ENCODE data around the gene MACROD2. TPM values are rescaled to one million over a fixed set of nuclear protein-coding genes. Genes with fewer than 3 reads are reported as not detected.
A peak's percentile ranks its signal among the peaks of the same experiment; 100 is the strongest.
"Not testable (repeated sequence)": the region's sequence is repeated elsewhere in the genome, so short reads cannot be mapped to it uniquely, and the experiment has no call there.

MACROD2 gene
- total RNA-seq, 1 donor from 2014 or later: 1.6 TPM

GRCh38 chr20:15139522-15139921, 1144.2 kb downstream of the MACROD2 start:
- TF ChIP-seq, protein P1, sequence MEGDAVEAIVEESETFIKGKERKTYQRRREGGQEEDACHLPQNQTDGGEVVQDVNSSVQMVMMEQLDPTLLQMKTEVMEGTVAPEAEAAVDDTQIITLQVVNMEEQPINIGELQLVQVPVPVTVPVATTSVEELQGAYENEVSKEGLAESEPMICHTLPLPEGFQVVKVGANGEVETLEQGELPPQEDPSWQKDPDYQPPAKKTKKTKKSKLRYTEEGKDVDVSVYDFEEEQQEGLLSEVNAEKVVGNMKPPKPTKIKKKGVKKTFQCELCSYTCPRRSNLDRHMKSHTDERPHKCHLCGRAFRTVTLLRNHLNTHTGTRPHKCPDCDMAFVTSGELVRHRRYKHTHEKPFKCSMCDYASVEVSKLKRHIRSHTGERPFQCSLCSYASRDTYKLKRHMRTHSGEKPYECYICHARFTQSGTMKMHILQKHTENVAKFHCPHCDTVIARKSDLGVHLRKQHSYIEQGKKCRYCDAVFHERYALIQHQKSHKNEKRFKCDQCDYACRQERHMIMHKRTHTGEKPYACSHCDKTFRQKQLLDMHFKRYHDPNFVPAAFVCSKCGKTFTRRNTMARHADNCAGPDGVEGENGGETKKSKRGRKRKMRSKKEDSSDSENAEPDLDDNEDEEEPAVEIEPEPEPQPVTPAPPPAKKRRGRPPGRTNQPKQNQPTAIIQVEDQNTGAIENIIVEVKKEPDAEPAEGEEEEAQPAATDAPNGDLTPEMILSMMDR (IDR thresholded peaks at IDR 0.05; ENCODE audit: insufficient read depth, low read length, severe bottlenecking): no peak
- no peak overlapping the region for H3K4me3 ChIP-seq (ENCODE audit: low read depth, low read length)
- DNase-seq (ENCODE audit: low read depth): peak; percentile 40
- H3K36me3 ChIP-seq (ENCODE audit: control insufficient read depth, insufficient read depth, low read length): no peaks in the 10 kb centered on the region
- H3K27me3 ChIP-seq (ENCODE audit: control insufficient read depth, insufficient read depth, low read length): no peaks in the 10 kb centered on the region
- peak; percentile 50 for FAIRE-seq

- H3K36me3 ChIP-seq (ENCODE audit: control insufficient read depth, insufficient read depth, low read length): no peaks in the 10 kb centered on the region
- H3K4me3 ChIP-seq (ENCODE audit: low read depth, low read length): no peak overlapping the region
- TF ChIP-seq, protein P1 (IDR thresholded peaks at IDR 0.05; ENCODE audit: insufficient read depth, low read length, severe bottlenecking): no peak
- no peak for FAIRE-seq
- H3K27me3 ChIP-seq (ENCODE audit: control insufficient read depth, insufficient read depth, low read length): no peaks in the 10 kb centered on the region
- DNase-seq (ENCODE audit: low read depth): no peak
Observed at GRCh38 chr20:15140286-15140685, 1145.0 kb downstream of the MACROD2 start.

DNA sequence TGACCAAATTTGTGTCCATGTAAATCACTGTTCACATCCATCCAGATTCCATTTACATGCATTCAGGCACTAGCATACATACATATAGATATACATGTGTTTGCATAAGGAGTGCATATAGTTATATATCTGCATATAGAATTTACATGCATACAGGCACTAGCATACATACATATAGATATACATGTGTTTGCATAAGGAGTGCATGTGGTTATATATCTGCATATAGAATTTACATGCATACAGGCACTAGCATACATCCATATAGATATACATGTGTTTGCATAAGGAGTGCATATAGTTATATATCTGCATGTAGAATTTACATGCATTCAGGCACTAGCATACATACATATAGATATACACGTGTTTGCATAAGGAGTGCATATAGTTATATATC, 1145.6 kb downstream of the MACROD2 start:
- not testable (repeated sequence) for FAIRE-seq; H3K36me3 ChIP-seq (ENCODE audit: control insufficient read depth, insufficient read depth, low read length); H3K4me3 ChIP-seq (ENCODE audit: low read depth, low read length)

GRCh38 chr20:15141861-15142260, 1146.5 kb downstream of the MACROD2 start:
- DNase-seq (ENCODE audit: low read depth): no peak
- TF ChIP-seq, protein P1 (IDR thresholded peaks at IDR 0.05; ENCODE audit: insufficient read depth, low read length, severe bottlenecking): no peak
- FAIRE-seq: no peak
- Histone ChIP-seq H3K4me3 (ENCODE audit: low read depth, low read length) (no peak overlapping the region), H3K36me3 (ENCODE audit: control insufficient read depth, insufficient read depth, low read length) (no peaks in the 10 kb centered on the region), H3K27me3 (ENCODE audit: control insufficient read depth, insufficient read depth, low read length) (no peaks in the 10 kb centered on the region)

More for the DNA sequence above, 1145.6 kb downstream of the MACROD2 start:
- H3K27me3 ChIP-seq (ENCODE audit: control insufficient read depth, insufficient read depth, low read length); DNase-seq (ENCODE audit: low read depth): not testable (repeated sequence)

GRCh38 chr20:15143478-15143877, 1148.2 kb downstream of the MACROD2 start:
- TF ChIP-seq, protein P1 (IDR thresholded peaks at IDR 0.05; ENCODE audit: insufficient read depth, low read length, severe bottlenecking): no peak
- DNase-seq (ENCODE audit: low read depth) (no peak), FAIRE-seq (no peak)
- H3K4me3 ChIP-seq (ENCODE audit: low read depth, low read length): no peak overlapping the region
- no peaks in the 10 kb centered on the region for H3K27me3 ChIP-seq (ENCODE audit: control insufficient read depth, insufficient read depth, low read length)
- no peaks in the 10 kb centered on the region for H3K36me3 ChIP-seq (ENCODE audit: control insufficient read depth, insufficient read depth, low read length)

GRCh38 chr20:15144916-15145315, 1149.6 kb downstream of the MACROD2 start:
- TF ChIP-seq, protein P1 (IDR thresholded peaks at IDR 0.05; ENCODE audit: insufficient read depth, low read length, severe bottlenecking): no peak
- Histone ChIP-seq H3K36me3 (ENCODE audit: control insufficient read depth, insufficient read depth, low read length) (no peaks in the 10 kb centered on the region), H3K4me3 (ENCODE audit: low read depth, low read length) (no peak overlapping the region), H3K27me3 (ENCODE audit: control insufficient read depth, insufficient read depth, low read length) (no peaks in the 10 kb centered on the region)
- FAIRE-seq: no peak
- DNase-seq (ENCODE audit: low read depth): no peak

Data from bronchial epithelial cell (primary cell).